Right lobe of liver (tissue), 4 donors: ENCODE measurements around the gene ZNF566.

Experiments
- POLR2A ChIP-seq: fragments of 450-650 bp; IDR thresholded peaks from one replicate; pipeline ENCODE4 v1.6.1; 2017; ENCODE audit warnings: antibody characterized with exemption, mild to moderate bottlenecking
- TF ChIP-seq, protein P1 (sequence below), 4 donors: fragments of 200-600 bp in 3 of 4; fragments of 450-650 bp in 1 of 4; IDR thresholded peaks; one replicate each; pipeline versions ENCODE4 v1.5.1 to v1.8.0; 2016 to 2022; ENCODE audit warnings: antibody characterized with exemption in 4 of 4, mild to moderate bottlenecking in 2 of 4
- donor health status: DM: no; HTN: no; CAD: no.
- donor health status: DM: no; HTN: no; CAD: no.
- donor health status: DM: no; HTN: yes; CAD: no.

DNA sequence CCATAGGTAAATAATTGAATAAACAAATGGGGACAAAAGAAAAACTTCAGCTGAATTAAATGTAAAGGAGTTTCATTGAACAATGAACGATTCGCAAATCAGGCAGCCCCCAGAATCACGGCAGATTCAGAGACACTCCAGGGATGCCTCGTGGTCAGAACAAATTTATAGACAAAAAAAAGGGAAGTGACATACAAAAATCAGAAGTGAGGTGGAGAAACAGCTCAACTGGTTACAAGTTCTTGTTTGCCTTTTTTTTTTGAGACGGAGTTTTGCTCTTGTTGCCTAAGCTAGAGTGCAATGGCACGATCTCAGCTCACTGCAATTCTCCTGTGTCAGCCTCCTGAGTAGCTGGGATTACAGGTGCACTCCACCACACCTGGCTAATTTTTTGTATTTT lies 5.7 kb downstream of the ZNF566 start:
- TF ChIP-seq, protein P1, sequence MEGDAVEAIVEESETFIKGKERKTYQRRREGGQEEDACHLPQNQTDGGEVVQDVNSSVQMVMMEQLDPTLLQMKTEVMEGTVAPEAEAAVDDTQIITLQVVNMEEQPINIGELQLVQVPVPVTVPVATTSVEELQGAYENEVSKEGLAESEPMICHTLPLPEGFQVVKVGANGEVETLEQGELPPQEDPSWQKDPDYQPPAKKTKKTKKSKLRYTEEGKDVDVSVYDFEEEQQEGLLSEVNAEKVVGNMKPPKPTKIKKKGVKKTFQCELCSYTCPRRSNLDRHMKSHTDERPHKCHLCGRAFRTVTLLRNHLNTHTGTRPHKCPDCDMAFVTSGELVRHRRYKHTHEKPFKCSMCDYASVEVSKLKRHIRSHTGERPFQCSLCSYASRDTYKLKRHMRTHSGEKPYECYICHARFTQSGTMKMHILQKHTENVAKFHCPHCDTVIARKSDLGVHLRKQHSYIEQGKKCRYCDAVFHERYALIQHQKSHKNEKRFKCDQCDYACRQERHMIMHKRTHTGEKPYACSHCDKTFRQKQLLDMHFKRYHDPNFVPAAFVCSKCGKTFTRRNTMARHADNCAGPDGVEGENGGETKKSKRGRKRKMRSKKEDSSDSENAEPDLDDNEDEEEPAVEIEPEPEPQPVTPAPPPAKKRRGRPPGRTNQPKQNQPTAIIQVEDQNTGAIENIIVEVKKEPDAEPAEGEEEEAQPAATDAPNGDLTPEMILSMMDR (IDR thresholded peaks at IDR 0.05), result no peak
- TF ChIP-seq POLR2A, result no peak
